ENCODE measurements around the gene NFIC. TPM values are rescaled to one million over a fixed set of nuclear protein-coding genes. Genes with fewer than 3 reads are reported as not detected.

NFIC gene
- total and polyA plus RNA-seq, 4 experiments from 2014 or later = 1.9 to 30.9 (median 24.6) TPM

GRCh38 chr19:3469638-3470499 is 103.5 kb downstream of the NFIC start:
- ChIA-PET CTCF (ENCODE audit: partially characterized antibody) (interaction anchor here (1.1 to 1.5 kb wide), 4 partner anchors 14 to 165 kb away, joined by 3 to 6 read pairs (median 4); partner anchors contain the start of gene SMIM44), POLR2A (ENCODE audit: partially characterized antibody) (no interaction called here)
- peak overlapping the region in 1 of 7 donors; percentile 41 for H3K27ac Mint-ChIP-seq

GRCh38 chr19:3470500-3471128 is 104.2 kb downstream of the NFIC start:
- ChIA-PET CTCF (ENCODE audit: partially characterized antibody) (interaction anchor here (1.1 to 1.5 kb wide), 4 partner anchors 13 to 166 kb away, joined by 3 to 6 read pairs (median 4); partner anchors contain the start of gene SMIM44), POLR2A (ENCODE audit: partially characterized antibody) (no interaction called here)
- Mint-ChIP-seq H3K27ac (peak overlapping the region in 4 of 7 donors; percentile 19 to 93 (median 73)), H3K27me3 (peaks cover 0 to 1% of the 10 kb centered on the region in 2 donors), H3K36me3 (no peaks in the 10 kb centered on the region), H3K9me3 (peaks cover 0 to 2% (median 0%) of the 10 kb centered on the region in 8 donors), H3K4me1 (peaks cover 0 to 3% (median under 1%) of the 10 kb centered on the region in 4 donors), H3K4me3 (no peak overlapping the region)
- no peaks in the 10 kb centered on the region for H3K36me3 ChIP-seq (ENCODE audit: insufficient read depth, low read length)
- no peaks in the 10 kb centered on the region for H3K4me1 ChIP-seq (ENCODE audit: insufficient read depth, low read length)
- H3K27ac ChIP-seq (ENCODE audit: low read depth, low read length) = no peak overlapping the region
- DNase-seq = no peak
- H3K9me3 ChIP-seq (ENCODE audit: control insufficient read depth in 1 of 2, low read length in 2 of 2) = no peaks in the 10 kb centered on the region
- intact Hi-C loops (cut with micrococcal nuclease) = no loop called here
- H3K27me3 ChIP-seq (ENCODE audit: insufficient read depth, low read length) = no peaks in the 10 kb centered on the region
- H3K4me3 ChIP-seq (ENCODE audit: low read length in 2 of 2) = no peak overlapping the region

More at GRCh38 chr19:3469638-3470499, 103.5 kb downstream of the NFIC start:
- peaks cover 0 to 2% (median 0%) of the 10 kb centered on the region in 8 donors for H3K9me3 Mint-ChIP-seq
- peaks cover 0 to 1% of the 10 kb centered on the region in 2 donors for H3K27me3 Mint-ChIP-seq
- H3K36me3 ChIP-seq (ENCODE audit: insufficient read depth, low read length) = no peaks in the 10 kb centered on the region
- no peak overlapping the region for H3K4me3 ChIP-seq (ENCODE audit: low read length in 2 of 2)
- no peak overlapping the region for H3K4me3 Mint-ChIP-seq
- no peak for DNase-seq
- no peak overlapping the region for H3K27ac ChIP-seq (ENCODE audit: low read depth, low read length)
- H3K9me3 ChIP-seq (ENCODE audit: control insufficient read depth in 1 of 2, low read length in 2 of 2) = no peaks in the 10 kb centered on the region
- intact Hi-C loops (cut with micrococcal nuclease) = no loop called here
- H3K4me1 Mint-ChIP-seq = peaks cover 0 to 3% (median under 1%) of the 10 kb centered on the region in 4 donors
- no peaks in the 10 kb centered on the region for H3K36me3 Mint-ChIP-seq
- H3K27me3 ChIP-seq (ENCODE audit: insufficient read depth, low read length) = no peaks in the 10 kb centered on the region
- no peaks in the 10 kb centered on the region for H3K4me1 ChIP-seq (ENCODE audit: insufficient read depth, low read length)

GRCh38 chr19:3471954-3472655 is 105.7 kb downstream of the NFIC start:
- DNase-seq = peak in 2 of 5 donors; percentile 14 to 25
- Histone ChIP-seq H3K27me3 (ENCODE audit: insufficient read depth, low read length) (no peaks in the 10 kb centered on the region), H3K36me3 (ENCODE audit: insufficient read depth, low read length) (no peaks in the 10 kb centered on the region), H3K27ac (ENCODE audit: low read depth, low read length) (no peak overlapping the region), H3K9me3 (ENCODE audit: control insufficient read depth in 1 of 2, low read length in 2 of 2) (no peaks in the 10 kb centered on the region), H3K4me3 (ENCODE audit: low read length in 2 of 2) (no peak overlapping the region), H3K4me1 (ENCODE audit: insufficient read depth, low read length) (no peaks in the 10 kb centered on the region)
- peaks cover 0 to 1% of the 10 kb centered on the region in 2 donors for H3K27me3 Mint-ChIP-seq
- peak overlapping the region in 1 of 7 donors; percentile 24 for H3K27ac Mint-ChIP-seq
- ChIA-PET POLR2A (ENCODE audit: partially characterized antibody) (no interaction called here), CTCF (ENCODE audit: partially characterized antibody) (interaction anchor here (0.8 to 3.3 kb wide), 18 partner anchors 8 to 196 kb away, joined by 3 to 14 read pairs (median 6); partner anchors contain the start of gene SMIM44)
- no peaks in the 10 kb centered on the region for H3K36me3 Mint-ChIP-seq
- intact Hi-C loops (cut with micrococcal nuclease) = no loop called here
- H3K4me3 Mint-ChIP-seq = no peak overlapping the region
- no peaks in the 10 kb centered on the region for H3K9me3 Mint-ChIP-seq
- H3K4me1 Mint-ChIP-seq = peaks cover 0 to 3% (median under 1%) of the 10 kb centered on the region in 4 donors

- no peaks in the 10 kb centered on the region for H3K27me3 ChIP-seq (ENCODE audit: insufficient read depth, low read length)
- H3K4me3 ChIP-seq (ENCODE audit: low read length in 2 of 2) = no peak overlapping the region
- peaks cover 0 to 1% (median 0%) of the 10 kb centered on the region in 8 donors for H3K9me3 Mint-ChIP-seq
- H3K4me1 ChIP-seq (ENCODE audit: insufficient read depth, low read length) = peaks cover 8% of the 10 kb centered on the region
- H3K36me3 ChIP-seq (ENCODE audit: insufficient read depth, low read length) = no peaks in the 10 kb centered on the region
- CTCF ChIA-PET (ENCODE audit: partially characterized antibody) = interaction anchor here (1.3 to 3.3 kb wide), 5 partner anchors 11 to 147 kb away, joined by 3 to 14 read pairs (median 12); no protein-coding TSS in a partner anchor
- peak overlapping the region in 1 of 8 donors; percentile 17 for H3K4me3 Mint-ChIP-seq
- DNase-seq = no peak
- no peaks in the 10 kb centered on the region for H3K36me3 Mint-ChIP-seq
- POLR2A ChIA-PET (ENCODE audit: partially characterized antibody) = no interaction called here
- no peak overlapping the region for H3K27ac ChIP-seq (ENCODE audit: low read depth, low read length)
- peaks cover 0 to 1% of the 10 kb centered on the region in 2 donors for H3K27me3 Mint-ChIP-seq
- H3K27ac Mint-ChIP-seq = no peak overlapping the region
- intact Hi-C loops (cut with micrococcal nuclease) = no loop called here
- no peaks in the 10 kb centered on the region for H3K9me3 ChIP-seq (ENCODE audit: control insufficient read depth in 1 of 2, low read length in 2 of 2)
- peaks cover 4 to 13% (median 10%) of the 10 kb centered on the region in 4 donors for H3K4me1 Mint-ChIP-seq
Measured at GRCh38 chr19:3474010-3474409, 107.6 kb downstream of the NFIC start.

- DNase-seq = no peak
- intact Hi-C loops (cut with micrococcal nuclease) = no loop called here
- CTCF ChIA-PET (ENCODE audit: partially characterized antibody) = interaction anchor here (3.3 kb wide), 1 partner anchor 45 kb away, joined by 14 read pairs; no protein-coding TSS in a partner anchor
- H3K4me3 ChIP-seq (ENCODE audit: low read length in 2 of 2) = no peak overlapping the region
- no peak overlapping the region for H3K4me3 Mint-ChIP-seq
- POLR2A ChIA-PET (ENCODE audit: partially characterized antibody) = no interaction called here
- H3K27ac ChIP-seq (ENCODE audit: low read depth, low read length) = no peak overlapping the region
- peaks cover 0 to 1% of the 10 kb centered on the region in 2 donors for H3K27me3 Mint-ChIP-seq
- H3K36me3 ChIP-seq (ENCODE audit: insufficient read depth, low read length) = no peaks in the 10 kb centered on the region
- peaks cover 0 to 1% (median 0%) of the 10 kb centered on the region in 8 donors for H3K9me3 Mint-ChIP-seq
- H3K27ac Mint-ChIP-seq = no peak overlapping the region
- H3K27me3 ChIP-seq (ENCODE audit: insufficient read depth, low read length) = no peaks in the 10 kb centered on the region
- H3K9me3 ChIP-seq (ENCODE audit: control insufficient read depth in 1 of 2, low read length in 2 of 2) = no peaks in the 10 kb centered on the region
- peaks cover 14% of the 10 kb centered on the region for H3K4me1 ChIP-seq (ENCODE audit: insufficient read depth, low read length)
- H3K36me3 Mint-ChIP-seq = no peaks in the 10 kb centered on the region
- H3K4me1 Mint-ChIP-seq = peaks cover 4 to 17% (median 12%) of the 10 kb centered on the region in 4 donors
Measured at GRCh38 chr19:3474614-3475013, 108.2 kb downstream of the NFIC start.

- no peak overlapping the region for H3K4me3 ChIP-seq (ENCODE audit: low read length in 2 of 2)
- no peak overlapping the region for H3K27ac ChIP-seq (ENCODE audit: low read depth, low read length)
- no peak for DNase-seq
- no peaks in the 10 kb centered on the region for H3K36me3 ChIP-seq (ENCODE audit: insufficient read depth, low read length)
- no peak overlapping the region for H3K27ac Mint-ChIP-seq
- intact Hi-C loops (cut with micrococcal nuclease) = no loop called here
- peaks cover 4 to 17% (median 12%) of the 10 kb centered on the region in 4 donors for H3K4me1 Mint-ChIP-seq
- POLR2A ChIA-PET (ENCODE audit: partially characterized antibody) = no interaction called here
- H3K27me3 Mint-ChIP-seq = peaks cover 0 to 1% of the 10 kb centered on the region in 2 donors
- no peaks in the 10 kb centered on the region for H3K9me3 ChIP-seq (ENCODE audit: control insufficient read depth in 1 of 2, low read length in 2 of 2)
- no peaks in the 10 kb centered on the region for H3K36me3 Mint-ChIP-seq
- H3K9me3 Mint-ChIP-seq = peaks cover 0 to 1% (median 0%) of the 10 kb centered on the region in 8 donors
- peaks cover 15% of the 10 kb centered on the region for H3K4me1 ChIP-seq (ENCODE audit: insufficient read depth, low read length)
- CTCF ChIA-PET (ENCODE audit: partially characterized antibody) = no interaction called here
- H3K4me3 Mint-ChIP-seq = no peak overlapping the region
- no peaks in the 10 kb centered on the region for H3K27me3 ChIP-seq (ENCODE audit: insufficient read depth, low read length)
Measured at GRCh38 chr19:3475449-3475848, 109.1 kb downstream of the NFIC start.
